ENCODE results near the gene SH3GLB1.

DNA sequence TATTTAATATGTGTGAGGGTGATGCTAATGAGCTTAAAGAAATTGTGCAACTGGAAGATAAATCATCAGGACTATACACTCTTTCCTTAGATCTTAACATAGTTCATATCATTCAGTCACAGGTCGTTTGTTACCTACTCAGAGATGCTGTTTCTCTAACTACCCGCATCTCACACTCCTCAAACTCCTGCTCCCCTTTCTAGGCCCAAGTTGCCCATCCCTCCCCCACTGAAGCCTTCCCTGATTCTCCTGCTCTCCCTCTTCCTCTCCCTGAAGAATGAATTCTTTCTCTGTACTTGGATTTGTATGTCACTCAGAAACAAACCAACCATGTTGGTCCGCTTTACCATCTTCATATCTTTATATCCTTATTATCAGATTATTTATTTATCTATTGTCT, 9.1 kb downstream of the SH3GLB1 start:
- TF ChIP-seq, protein P1, sequence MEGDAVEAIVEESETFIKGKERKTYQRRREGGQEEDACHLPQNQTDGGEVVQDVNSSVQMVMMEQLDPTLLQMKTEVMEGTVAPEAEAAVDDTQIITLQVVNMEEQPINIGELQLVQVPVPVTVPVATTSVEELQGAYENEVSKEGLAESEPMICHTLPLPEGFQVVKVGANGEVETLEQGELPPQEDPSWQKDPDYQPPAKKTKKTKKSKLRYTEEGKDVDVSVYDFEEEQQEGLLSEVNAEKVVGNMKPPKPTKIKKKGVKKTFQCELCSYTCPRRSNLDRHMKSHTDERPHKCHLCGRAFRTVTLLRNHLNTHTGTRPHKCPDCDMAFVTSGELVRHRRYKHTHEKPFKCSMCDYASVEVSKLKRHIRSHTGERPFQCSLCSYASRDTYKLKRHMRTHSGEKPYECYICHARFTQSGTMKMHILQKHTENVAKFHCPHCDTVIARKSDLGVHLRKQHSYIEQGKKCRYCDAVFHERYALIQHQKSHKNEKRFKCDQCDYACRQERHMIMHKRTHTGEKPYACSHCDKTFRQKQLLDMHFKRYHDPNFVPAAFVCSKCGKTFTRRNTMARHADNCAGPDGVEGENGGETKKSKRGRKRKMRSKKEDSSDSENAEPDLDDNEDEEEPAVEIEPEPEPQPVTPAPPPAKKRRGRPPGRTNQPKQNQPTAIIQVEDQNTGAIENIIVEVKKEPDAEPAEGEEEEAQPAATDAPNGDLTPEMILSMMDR (IDR thresholded peaks at IDR 0.05): no peak
- TF ChIP-seq POLR2A (IDR thresholded peaks at IDR 0.05; ENCODE audit: low read depth): no peak

All from esophagus muscularis mucosa (tissue), 3 donors.